ENCODE data around the gene GHRH. TPM values are rescaled to one million over a fixed set of nuclear protein-coding genes. Genes with fewer than 3 reads are reported as not detected.

The GHRH gene
- total RNA-seq, 1 experiment from 2014 or later, result not detected

GRCh38 chr20:37293301-37293943 lies 31.8 kb upstream of the GHRH start:
- H4K5ac ChIP-seq (ENCODE audit: insufficient read length, low read depth, low read length), result no peak overlapping the region
- H3K27me3 Mint-ChIP-seq (ENCODE audit: low read depth), result no peaks in the 10 kb centered on the region

More at GRCh38 chr20:37293301-37293943, 31.8 kb upstream of the GHRH start:
- no peak overlapping the region for H3K14ac ChIP-seq (ENCODE audit: insufficient read depth, low read length)
- H3K18ac ChIP-seq (ENCODE audit: insufficient read length, low read depth, low read length), result no peak overlapping the region
- H3K27ac ChIP-seq (ENCODE audit: insufficient read length, low read depth, low read length), result no peak overlapping the region
- no peak overlapping the region for H2BK5ac ChIP-seq (ENCODE audit: insufficient read length, low read length)
- H4K91ac ChIP-seq (ENCODE audit: insufficient read length, low read depth, low read length), result no peak overlapping the region
- no peak overlapping the region for H2AFZ ChIP-seq (ENCODE audit: low read length)
- no peak overlapping the region for H3K27ac Mint-ChIP-seq
- no peak overlapping the region for H3K56ac ChIP-seq (ENCODE audit: insufficient read length, low read depth, low read length)
- H3K27me3 ChIP-seq (ENCODE audit: insufficient read depth, low read length), result no peaks in the 10 kb centered on the region
- no peak overlapping the region for H2BK15ac ChIP-seq (ENCODE audit: low read depth, low read length)
- H3K23me2 ChIP-seq (ENCODE audit: insufficient read length, low read depth, low read length, poor library complexity, severe bottlenecking), result peaks cover 4% of the 10 kb centered on the region
- H4K20me1 ChIP-seq (ENCODE audit: control insufficient read depth, insufficient read depth, insufficient read length), result peaks cover 2% of the 10 kb centered on the region
- H2AK5ac ChIP-seq (ENCODE audit: insufficient read length, low read length), result no peak overlapping the region
- H3K4me1 Mint-ChIP-seq, result peaks cover 24% of the 10 kb centered on the region in 2 experiments
- H3K23ac ChIP-seq (ENCODE audit: insufficient read length, low read depth, low read length), result no peak overlapping the region
- peaks cover 2% of the 10 kb centered on the region; the same call in 1 of the 2 replicates for H3K79me2 ChIP-seq (ENCODE audit: insufficient read depth, low read length)
- H2BK20ac ChIP-seq (ENCODE audit: low read depth, low read length, poor library complexity, severe bottlenecking), result no peak overlapping the region
- TF ChIP-seq CTCF (conservative IDR thresholded peaks at IDR 0.05), result no peak
- no peak overlapping the region for H2BK120ac ChIP-seq (ENCODE audit: low read depth, low read length, poor library complexity, severe bottlenecking)
- H3K9ac ChIP-seq (ENCODE audit: extremely low read depth, insufficient read length, low read length), result no peak overlapping the region
- no peaks in the 10 kb centered on the region for H3K9me3 ChIP-seq (ENCODE audit: control insufficient read depth, low read depth, low read length)
- no peak overlapping the region for H3T11ph ChIP-seq (ENCODE audit: low read length)
- WGBS (ENCODE audit: extremely low coverage, insufficient read length, low lambda C conversion rate), result no CpG with 5 or more reads among the region's 11 CpGs
- H3K4me3 Mint-ChIP-seq, result no peak overlapping the region
- peaks cover 13 to 17% of the 10 kb centered on the region in 2 experiments for H3K9me3 Mint-ChIP-seq
- H4K8ac ChIP-seq (replicated peaks; ENCODE audit: insufficient read length, low read depth, low read length), result no peak overlapping the region
- H3K79me1 ChIP-seq (ENCODE audit: insufficient read depth, low read depth, low read length, poor library complexity, severe bottlenecking), result peaks cover 8% of the 10 kb centered on the region
- H3K36me3 Mint-ChIP-seq (ENCODE audit: insufficient read depth in 1 of 3, low read depth in 3 of 3), result peaks cover 26 to 33% (median 28%) of the 10 kb centered on the region in 3 experiments
- H2BK12ac ChIP-seq (ENCODE audit: insufficient read length, low read depth, low read length), result no peak overlapping the region
- no peaks in the 10 kb centered on the region for H3K4me1 ChIP-seq (ENCODE audit: insufficient read depth, low read length)
- no peak overlapping the region for H3K4ac ChIP-seq (ENCODE audit: low read depth, low read length)
- DNase-seq, result no peak
- no peak overlapping the region for H3K4me2 ChIP-seq (ENCODE audit: insufficient read depth, insufficient read length, low read length)
